Astrocyte of the cerebellum (primary cell): ENCODE measurements around the gene EPHB3.

Source experiments
- DNase-seq: peaks from one replicate; pipeline ENCODE4 v3.0.0-alpha.2; 2011; ENCODE audit warnings: low read depth
- H3K4me3 ChIP-seq: 2 replicates; pipeline ENCODE4 v1.5.1; 2011; ENCODE audit warnings: mild to moderate bottlenecking, low read depth, low read length, moderate library complexity
- CTCF ChIP-seq: IDR thresholded peaks from 2 replicates; pipeline ENCODE4 v1.5.1; 2012; ENCODE audit warnings: low read length, low read depth, moderate library complexity, mild to moderate bottlenecking; ENCODE audit errors: missing control alignments
- in situ Hi-C: cut with HindIII; loops from 2 replicates; pipeline ENCODE4 v1.10.0; 2017; ENCODE audit warnings: low sequenced_read_pairs

The EPHB3 gene

GRCh38 chr3:184571750-184572377, 10.3 kb downstream of the EPHB3 start:
- H3K4me3 ChIP-seq, result no peak overlapping the region
- TF ChIP-seq CTCF, result no peak
- DNase-seq, result no peak
- in situ Hi-C loops, result no loop called here

- no peak for DNase-seq
- in situ Hi-C loops, result no loop called here
- no peak for TF ChIP-seq CTCF
- no peak overlapping the region for H3K4me3 ChIP-seq
These were observed 11.2 kb downstream of the EPHB3 start for GRCh38 chr3:184572633-184573270.

GRCh38 chr3:184574515-184575417, 13.2 kb downstream of the EPHB3 start:
- TF ChIP-seq CTCF, result no peak
- in situ Hi-C loops, result no loop called here
- DNase-seq, result no peak
- no peak overlapping the region for H3K4me3 ChIP-seq

GRCh38 chr3:184575701-184576100, 14.1 kb downstream of the EPHB3 start:
- H3K4me3 ChIP-seq, result no peak overlapping the region
- no peak for DNase-seq
- in situ Hi-C loops, result no loop called here
- TF ChIP-seq CTCF, result no peak

GRCh38 chr3:184576457-184577240, 15.1 kb downstream of the EPHB3 start:
- no peak for DNase-seq
- no peak for TF ChIP-seq CTCF
- no peak overlapping the region for H3K4me3 ChIP-seq
- in situ Hi-C loops, result no loop called here

GRCh38 chr3:184577546-184577945, 16.0 kb downstream of the EPHB3 start:
- in situ Hi-C loops, result no loop called here
- no peak for TF ChIP-seq CTCF
- H3K4me3 ChIP-seq, result no peak overlapping the region
- no peak for DNase-seq
